GM19328 (cell line): ENCODE results near the gene LRP11.
"Not testable (repeated sequence)": the region's sequence is repeated elsewhere in the genome, so short reads cannot be mapped to it uniquely, and the experiment has no call there.

Experiments used
- ATAC-seq: cut with Tn5 transposase; IDR thresholded peaks from one replicate; pipeline ENCODE4 v1.9.1; 2021; ENCODE audit warnings: mild to moderate bottlenecking, moderate library complexity; ENCODE audit not compliant: unreplicated experiment

The LRP11 gene

DNA sequence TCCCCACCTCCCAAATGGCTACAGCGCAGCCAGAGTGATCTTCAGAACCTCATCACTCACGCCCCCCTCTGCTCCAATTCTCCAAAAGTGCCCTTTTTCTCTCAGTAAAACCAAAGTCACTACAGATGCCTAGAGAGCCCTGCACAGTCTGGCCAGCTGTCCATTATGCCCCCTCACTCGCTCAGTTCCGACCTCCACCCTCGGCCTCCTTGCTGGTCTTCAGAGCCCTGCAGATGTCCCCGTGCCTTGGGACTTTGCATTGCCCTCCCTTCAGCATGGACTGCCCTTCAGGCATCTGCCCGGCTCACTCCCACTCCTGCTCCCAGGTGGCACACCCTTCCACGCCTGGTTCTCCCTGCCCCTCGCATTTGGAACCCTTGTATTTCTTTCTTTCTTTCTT is 34.8 kb upstream of the LRP11 start:
- ATAC-seq, result no peak

- ATAC-seq, result no peak
Observed at GRCh38 chr6:149897855-149898744, 33.9 kb upstream of the LRP11 start, which contains the start of gene RAET1E. Gene RAET1E, minus strand, starts transcription at chr6:149898113. Its CDS starts 7,212 bp downstream, at chr6:149890901.

- no peak for ATAC-seq
Observed at GRCh38 chr6:149897015-149897697, 33.0 kb upstream of the LRP11 start.

DNA sequence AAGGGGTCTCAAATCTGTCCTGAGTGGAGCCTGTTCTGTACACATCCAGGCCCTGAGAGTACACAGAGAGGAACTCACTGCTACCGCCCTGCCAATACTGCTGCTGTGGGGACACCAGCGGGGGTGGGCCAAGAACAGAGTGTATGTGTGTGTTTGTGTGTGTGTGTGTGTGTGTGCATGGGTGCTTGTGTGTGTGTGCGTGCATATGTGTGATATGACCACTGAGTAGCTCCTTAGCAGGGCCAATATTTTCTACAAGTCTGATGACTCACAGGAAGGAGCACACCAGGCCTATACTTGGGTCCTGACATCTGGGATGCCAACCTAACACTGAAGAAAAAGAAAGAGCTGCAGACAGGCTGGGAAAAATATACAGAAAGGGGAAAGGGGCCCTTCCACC is 32.3 kb upstream of the LRP11 start:
- ATAC-seq, result no peak

DNA sequence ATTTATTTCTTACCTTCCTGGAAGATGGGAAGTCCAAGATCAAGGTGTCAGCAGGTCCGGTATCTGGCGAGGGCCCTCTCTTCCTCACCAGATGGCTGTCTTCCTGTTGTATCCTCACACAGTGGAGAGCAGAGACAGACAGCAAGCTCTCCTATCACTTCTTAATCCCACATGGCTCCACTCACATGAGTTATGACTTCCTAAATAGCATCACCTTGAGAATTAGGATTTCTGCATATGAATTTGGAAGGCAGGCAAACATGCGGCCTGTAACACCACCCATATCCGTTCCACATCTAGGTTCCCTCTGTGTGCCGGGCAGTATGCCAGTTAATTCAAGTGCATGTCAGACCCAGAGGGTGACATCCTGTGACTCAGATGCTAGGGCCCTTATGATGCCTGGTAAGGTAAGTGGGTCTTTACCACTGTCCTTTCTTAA is 31.7 kb upstream of the LRP11 start:
- no peak for ATAC-seq

DNA sequence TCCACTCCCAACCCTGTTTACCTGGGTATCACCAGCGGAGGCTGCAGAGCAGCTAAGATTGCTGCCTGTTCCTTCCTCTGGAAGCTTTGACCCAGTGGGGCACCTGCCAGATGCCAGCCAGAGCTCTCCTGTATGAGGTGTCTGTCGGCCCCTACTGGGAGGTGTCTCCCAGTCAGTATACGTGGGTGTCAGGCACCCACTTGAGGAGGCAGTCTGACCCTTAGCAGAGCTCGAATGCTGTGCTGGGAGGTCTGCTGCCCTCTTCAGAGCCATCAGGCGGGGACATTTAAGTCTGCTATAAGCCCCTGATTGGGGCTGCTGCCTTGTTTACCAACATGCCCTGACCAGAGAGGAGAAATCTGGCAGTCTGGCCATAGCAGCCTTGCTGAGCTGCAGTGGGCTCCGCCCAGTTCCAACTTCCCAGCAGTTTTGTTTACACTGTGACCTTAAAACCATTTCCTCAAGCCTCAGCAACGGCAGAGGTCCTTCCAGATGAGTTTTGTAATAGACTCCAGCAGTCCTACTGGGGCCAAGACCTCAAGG is 31.0 kb upstream of the LRP11 start:
- no peak for ATAC-seq

DNA sequence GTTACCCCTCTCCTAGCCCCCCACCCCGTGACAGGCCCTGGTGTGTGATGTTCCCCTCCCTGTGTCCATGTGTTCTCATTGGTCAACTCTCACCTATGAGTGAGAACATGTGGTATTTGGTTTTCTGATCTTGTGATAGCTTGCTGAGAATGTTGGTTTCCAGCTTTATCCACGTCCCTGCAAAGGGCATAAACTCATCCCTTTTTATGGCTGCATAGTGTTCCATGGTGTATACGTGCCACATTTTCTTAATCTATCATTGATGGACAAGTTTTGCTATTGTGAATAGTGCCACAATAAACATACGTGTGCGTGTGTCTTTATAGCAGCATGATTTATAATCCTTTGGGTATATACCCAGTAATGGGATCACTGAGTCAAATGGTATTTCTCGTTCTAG is 27.7 kb upstream of the LRP11 start:
- not testable (repeated sequence) for ATAC-seq

DNA sequence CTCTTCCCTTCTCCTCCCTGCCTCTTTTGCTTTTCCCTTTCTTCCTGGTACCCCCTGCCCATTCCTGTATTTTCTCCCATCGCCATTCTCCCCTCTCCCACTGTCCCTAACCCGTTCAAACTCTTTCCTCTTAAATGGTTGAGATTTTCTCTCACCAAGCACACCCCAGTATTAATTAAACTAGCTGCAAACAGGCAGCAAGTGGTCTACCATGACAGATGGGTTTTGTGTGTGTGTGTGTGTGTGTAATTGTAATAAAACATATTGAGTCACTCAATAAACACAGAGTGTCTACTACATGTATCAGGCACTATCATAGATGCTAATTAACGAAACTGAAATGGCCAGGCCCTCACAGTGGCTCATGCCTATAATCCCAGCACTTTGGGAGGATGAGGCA is 27.1 kb upstream of the LRP11 start:
- no peak for ATAC-seq

DNA sequence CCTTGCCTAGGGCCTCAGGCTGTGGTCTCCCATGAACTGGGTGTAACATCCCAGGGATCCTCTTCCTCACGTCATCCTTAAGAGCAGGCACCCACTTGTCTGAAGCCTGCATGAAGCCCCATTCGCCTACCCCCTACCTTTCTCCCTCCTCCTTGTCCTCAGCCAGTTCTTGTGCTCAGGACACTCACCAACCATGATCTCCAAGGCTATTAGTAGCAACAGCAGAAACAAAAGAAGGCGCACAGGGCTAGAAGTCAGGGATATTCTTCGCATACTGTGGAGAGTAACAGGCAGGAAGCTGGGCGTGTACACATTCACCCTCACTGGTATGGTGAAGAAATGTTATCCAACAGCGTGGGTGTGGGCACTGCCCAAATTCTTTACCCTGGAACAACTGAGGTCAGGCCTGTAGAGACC is 26.5 kb upstream of the LRP11 start:
- ATAC-seq, result no peak

GRCh38 chr6:149889326-149889725 is 25.2 kb upstream of the LRP11 start:
- no peak for ATAC-seq

DNA sequence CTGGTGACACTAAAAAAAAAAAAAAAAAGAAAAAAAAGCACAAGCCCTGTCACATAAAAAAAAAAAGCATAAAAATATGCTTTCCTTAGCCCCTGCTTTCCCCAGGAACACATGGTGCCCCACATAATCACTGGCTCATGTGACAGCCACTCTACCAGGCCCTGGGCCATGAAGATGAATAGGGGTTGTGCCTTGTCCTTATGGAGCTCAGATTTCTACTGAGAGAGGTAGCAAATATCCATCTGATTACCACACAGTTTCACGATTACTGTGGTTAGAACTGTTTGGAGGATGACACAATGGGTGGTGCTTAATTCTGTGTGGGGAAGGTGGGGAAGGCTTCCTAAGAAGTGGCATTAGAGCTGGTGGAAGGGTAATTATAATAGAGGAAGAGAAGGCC is 24.5 kb upstream of the LRP11 start:
- ATAC-seq, result no peak

- no peak for ATAC-seq
Observed at GRCh38 chr6:149888093-149888492, 23.9 kb upstream of the LRP11 start.

- no peak for ATAC-seq
Observed at GRCh38 chr6:149887343-149887742, 23.2 kb upstream of the LRP11 start.

DNA sequence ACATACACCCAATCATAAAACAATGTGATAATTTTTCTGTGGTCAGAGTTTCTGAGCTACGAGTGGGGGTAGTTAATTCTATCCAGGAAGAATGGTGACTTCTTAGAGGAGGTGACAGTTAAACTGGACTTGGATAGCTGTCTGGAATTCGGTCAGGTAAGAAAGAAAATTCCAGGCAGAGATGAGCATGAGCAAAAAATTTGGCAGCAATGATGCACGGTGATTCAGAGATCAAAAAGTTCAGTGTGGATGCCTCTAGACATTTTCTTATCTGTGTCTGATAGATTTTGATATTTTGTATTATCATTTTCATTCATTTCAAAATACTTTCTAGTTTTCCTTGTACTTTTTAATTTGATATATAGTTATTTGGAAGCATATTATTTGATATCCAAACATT is 21.7 kb upstream of the LRP11 start:
- ATAC-seq, result no peak

DNA sequence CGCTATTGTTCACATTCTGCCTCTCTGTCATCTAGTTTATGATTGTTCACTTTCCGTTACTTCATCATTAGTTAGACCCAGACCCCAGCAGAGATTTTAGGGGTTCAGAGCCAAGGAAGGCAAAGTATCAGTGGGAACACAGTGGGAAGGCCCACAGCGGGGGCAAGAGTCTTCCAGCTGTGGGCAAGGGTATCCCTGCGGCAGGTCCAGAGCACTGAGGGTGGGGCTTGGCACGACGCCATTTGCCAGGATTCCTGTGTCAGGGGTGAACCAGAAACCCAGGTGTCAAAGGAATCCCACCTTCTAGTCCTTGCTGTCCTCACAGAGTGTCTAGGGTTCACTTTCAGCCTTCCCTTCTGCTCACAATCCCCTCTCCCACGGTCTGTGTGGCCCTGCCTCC is 20.5 kb upstream of the LRP11 start:
- ATAC-seq, result no peak

- no peak for ATAC-seq
Observed at GRCh38 chr6:149884215-149884614, 20.1 kb upstream of the LRP11 start.

- no peak for ATAC-seq
Observed at GRCh38 chr6:149881860-149882259, 17.7 kb upstream of the LRP11 start.

DNA sequence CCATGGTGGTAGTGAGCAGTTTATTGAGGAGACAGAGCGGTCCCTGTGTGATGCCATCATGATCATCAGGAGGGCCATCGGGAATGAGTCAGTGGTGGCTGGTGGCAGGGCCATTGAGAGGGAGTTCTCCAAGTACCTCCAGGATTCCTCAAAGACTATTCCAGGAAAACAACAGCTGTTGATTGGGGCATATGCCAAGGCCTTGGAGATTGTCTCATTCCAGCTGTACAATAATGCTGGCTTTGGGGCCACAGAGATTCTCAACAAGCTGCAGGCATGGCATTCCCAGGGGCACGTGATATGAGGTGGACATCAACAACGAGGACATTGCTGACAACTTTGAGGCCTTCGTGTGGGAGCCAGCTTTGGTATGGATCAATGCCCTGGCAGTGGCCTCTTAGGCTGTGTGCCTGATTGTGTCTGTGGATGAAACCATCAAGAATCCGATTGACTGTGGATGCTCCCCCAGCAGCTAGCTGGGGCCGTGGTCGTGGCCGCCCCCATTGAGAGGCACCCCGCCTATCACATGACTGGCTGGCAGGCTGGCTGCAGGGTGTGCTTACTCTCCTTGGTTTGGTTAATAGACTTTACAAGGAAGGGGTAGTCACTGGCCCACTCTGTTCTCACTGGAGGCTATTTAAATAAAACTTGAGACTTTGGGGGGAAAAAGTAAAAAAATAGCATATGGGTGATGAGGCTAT is 17.1 kb upstream of the LRP11 start:
- no peak for ATAC-seq

GRCh38 chr6:149877659-149878058 is 13.5 kb upstream of the LRP11 start:
- no peak for ATAC-seq

GRCh38 chr6:149876241-149876933 is 12.2 kb upstream of the LRP11 start:
- ATAC-seq, result no peak

GRCh38 chr6:149872233-149872632 is 8.1 kb upstream of the LRP11 start:
- no peak for ATAC-seq
